SHP77 (cell line): Measurements from ENCODE around the gene ITGA2B.
"Not testable (repeated sequence)": the region's sequence is repeated elsewhere in the genome, so short reads cannot be mapped to it uniquely, and the experiment has no call there.

Experiments
- DNase-seq, 2 experiments: peaks; one replicate each; lab custom pipeline; 2025; lab: John Stamatoyannopoulos, UW

The ITGA2B gene

DNA sequence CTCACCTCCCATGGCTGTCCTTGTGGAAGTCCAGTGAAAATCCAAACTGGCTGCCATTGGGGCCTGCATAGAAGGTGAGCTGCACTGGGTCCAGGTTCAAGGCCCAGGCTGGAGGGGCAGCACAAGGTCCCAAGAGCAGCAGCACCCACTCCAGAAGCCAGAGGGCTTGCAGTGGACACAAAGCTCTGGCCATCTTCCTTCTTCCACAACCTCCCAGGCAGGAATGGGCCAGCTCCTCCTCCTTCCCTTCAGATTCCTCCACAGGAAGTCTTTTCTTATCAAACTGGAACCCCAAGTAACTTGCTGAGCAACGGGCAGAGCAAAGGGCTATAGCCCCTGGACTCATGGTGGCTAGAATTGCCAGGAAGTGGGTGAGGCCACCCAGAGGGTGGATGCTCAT is at the start of gene ITGA2B:
ITGA2B (minus strand) TSS at position 369 of the 400 bp plus-strand sequence; CDS start at position 193, 176 bp downstream.
- no peak for DNase-seq

DNA sequence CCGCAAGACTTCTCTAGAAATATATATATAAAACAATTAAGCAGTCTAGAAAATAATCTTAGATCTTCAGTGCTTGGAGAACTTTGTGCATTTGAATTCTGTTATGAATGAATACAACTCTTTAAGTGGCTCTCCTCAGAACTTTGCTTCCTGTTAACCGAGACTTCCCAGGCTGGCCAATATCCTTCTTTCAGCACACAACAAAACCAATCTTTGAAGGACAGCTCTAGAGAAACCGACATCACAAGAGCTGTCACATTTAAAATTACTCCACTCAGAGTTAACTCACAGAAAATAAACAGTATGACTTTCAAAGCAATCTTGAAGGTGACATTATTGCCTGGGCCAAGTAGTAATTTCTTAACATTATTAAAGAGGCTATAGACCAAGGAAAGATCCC is 49.7 kb upstream of the ITGA2B start:
- no peak for DNase-seq

DNA sequence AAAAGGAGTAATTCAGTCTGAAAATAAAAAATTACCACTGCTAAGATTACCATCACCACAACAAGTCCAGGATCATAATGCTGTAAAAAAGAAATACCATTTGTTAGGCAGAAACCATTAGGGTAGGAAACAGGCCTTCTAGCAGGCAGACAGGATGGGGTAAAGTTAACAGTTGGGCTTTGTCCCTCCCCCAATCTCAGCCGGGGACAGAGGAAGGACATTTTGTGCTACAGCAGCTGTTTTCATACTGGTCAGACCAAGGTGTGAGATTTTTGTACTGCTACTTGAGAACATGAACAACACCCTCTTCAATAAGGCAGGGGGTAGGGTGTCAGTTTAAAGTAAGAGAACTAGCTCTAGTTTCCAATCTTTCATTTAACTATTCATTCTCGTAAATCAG is 49.2 kb upstream of the ITGA2B start:
- no peak for DNase-seq

DNA sequence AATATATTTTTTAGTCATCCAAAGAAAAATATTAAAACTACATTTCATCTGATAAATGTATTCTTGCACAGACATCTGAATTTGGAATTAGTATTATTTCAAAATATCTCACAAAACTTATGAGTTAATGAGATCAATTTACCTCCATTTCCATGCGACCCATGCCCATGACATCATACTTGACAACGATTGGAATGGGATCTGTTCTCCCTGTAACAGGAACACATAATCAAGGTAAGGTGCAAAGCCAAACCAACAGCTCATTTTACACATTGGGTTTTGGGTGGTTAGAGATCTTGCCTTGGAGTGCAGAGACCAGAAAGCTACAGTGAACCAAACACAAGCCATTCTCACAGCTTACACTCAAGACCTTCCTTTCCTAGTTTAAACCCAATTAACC is 46.9 kb upstream of the ITGA2B start:
- DNase-seq = no peak

DNA sequence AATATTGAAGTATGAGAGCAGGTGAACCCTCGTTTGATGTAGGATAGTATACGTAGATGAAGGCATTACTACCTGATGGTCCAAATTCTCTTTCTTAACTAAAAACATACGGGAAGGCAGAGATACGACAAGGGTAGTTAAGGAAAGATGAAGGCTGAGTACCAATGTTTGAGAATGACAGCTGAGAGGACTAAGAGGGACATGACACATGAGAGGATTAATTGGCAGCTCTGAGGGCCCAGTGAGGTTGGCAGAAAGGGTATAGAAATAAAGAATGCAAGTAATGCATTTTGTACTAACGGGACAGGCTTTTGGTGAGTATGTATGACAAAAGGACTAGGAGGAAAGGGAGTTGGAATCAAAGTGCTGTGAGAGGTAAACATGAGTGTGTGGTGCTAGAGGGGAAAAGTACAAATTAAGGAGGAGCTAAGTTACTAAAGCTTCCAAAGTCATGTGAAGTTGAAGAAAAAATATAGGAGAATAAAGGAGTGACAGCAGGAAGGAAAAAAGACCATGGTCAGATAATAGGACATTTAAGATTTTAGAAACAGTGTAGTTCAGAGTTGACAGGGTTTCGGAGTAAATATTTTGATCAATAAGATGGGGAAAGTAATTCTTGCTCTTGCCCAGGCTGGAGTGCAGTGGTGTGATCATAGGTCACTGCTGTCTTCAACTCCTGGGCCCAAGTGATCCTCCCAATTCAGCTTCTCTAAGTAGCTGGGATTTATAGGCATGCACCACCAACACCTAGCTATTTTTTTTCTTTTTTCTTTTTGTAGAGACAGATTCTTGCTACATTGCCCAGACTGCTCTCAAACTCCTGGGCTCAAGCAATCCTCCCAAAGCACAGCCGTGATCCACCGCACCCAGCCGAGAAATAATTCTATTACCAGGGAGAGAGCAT is 43.1 kb upstream of the ITGA2B start:
- no peak for DNase-seq

DNA sequence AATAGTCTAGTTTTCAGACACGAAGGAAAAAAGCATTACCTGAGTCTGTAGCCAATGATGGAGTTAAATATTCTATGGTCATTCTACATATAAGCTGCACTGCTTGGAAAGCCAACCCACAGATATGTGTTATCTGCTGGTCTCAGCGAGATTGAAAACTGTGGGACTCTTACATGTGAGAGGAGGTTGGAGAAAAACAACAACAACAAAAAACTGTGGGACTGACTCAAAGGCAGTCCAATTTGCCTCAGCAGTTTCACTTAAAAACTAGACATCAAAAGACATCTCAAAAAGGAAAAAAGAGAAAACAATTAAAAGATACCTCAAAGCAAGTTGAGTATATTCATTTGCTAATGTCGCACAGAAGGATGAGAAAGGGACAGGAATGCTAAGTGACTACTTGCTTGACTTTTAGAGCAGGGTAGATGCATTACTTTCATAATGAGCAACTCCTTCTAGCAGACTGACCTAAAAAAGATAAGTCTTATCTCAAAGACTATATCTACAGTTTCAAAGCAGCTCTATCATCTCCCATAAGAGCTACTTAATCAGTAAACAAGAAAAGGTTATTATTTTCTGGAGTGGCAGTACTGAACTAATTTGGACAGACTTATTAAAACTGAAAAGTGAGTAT is 35.5 kb upstream of the ITGA2B start:
- no peak for DNase-seq

DNA sequence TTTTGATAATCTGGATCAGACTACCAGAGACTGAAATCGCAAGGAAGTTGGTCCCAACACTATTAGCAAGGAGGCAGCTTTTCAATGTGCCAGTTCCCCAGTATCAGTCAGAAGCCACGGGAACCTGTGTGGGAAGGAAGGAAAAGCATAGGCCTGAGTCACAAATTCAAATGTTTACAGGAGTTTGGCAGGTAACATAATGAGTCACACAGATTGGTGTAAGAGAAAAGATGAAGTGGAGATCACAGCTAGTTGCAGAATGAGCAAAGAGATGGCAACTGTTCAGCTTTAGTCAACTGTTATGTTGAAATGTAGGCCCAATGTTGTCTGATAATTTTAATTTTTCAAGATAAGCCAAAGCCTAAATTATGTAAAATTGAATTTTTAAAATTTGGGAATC is 28.1 kb upstream of the ITGA2B start:
- no peak for DNase-seq

DNA sequence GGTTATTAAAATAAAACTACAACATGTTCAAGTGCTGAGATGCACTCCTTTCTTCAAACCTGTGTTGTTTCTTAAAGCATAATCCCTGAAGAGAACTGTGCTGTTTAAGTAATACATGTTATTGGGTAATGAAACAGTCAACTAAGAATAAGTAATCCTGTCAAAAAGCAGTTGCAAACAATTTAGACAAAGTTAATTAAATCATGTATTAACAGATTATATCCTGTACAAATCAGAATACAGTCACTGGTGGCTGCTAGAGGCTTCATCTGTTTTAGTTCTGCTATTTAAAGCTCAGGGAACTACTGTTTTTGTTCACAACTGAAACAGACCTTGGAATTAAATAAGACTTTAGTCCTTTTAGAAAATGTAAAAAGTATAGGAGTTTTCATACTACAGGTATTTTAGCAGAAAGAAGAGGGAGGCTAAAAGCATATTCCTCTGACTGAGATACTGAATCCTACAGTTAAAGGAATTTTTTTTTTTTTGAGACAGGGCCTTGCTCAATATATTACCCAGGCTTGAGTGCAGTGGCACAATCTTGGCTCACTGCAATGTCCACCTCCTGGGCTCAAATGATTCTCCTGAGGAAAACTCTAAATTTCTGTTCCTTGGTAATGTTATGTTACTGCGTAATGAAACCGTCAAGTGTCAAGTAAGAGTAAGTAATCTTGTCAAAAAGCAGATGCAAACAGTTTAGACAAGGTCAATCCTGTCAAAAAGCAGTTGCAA is 27.3 kb upstream of the ITGA2B start:
- no peak for DNase-seq

DNA sequence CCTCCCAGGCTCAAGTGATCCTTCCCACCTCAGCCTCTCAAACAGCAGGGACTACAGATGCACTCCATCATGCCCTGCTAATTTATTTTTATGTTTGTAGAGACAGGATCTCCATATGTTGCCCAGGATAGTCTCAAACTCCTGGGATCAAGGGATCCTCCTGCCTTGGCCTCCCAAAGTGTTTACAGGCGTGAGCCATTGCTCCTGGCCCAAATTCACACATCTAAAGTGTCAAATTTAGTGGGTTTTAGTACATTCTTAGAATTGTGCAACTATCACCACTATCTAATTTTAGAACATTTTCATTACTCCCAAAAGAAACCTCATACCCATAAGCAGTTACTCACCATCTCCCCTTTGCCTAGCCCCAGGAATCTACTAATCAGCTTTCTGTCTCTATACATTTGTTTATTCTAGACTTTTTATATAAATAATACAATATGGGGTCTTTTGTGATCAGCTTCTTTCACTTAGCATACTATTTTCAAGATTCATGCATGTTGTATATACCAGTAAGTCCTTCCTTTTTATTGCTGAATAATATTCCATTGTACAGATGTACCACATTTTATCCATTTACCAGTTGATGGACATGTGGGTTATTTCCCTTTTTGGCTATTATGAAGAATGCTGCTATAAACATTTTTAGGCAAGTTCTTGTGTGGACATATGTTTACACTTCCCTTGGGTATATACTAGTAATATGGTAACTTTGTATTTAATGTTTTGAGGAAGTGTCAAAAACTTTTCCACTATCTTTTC is 25.1 kb upstream of the ITGA2B start:
- no peak for DNase-seq

DNA sequence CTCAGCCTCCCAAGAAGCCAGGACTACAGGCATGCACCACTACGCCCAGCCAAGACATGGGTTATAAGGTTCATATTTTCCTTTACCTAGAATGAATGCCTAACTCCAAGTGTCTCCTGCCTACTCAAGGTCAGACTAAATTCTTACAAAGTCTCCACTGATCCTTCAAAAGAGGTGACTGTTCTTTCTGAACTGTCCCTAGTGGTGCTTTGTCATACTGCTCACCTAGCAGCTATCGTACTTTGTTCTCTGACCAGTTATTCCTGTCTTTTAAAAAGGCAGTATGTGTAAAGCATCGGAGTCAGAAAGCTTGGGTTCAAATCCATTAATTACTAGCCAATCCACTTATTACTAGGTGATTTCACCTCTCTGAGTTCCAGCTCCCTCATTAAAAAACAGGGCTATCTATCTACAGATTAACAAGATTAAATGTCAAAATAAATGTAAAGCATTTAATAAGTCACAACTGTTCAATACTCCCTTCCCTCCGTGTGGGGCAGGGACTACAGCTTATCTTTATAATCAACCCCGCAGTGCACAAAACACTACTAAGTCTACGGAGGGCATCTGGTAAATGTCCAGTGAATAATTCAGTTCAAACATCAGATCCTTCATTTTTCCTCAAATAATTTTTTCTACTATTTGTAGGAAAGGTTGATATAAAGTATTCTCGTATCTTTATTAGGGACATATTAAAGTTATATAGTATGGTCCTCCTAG is 20.0 kb upstream of the ITGA2B start:
- no peak for DNase-seq

DNA sequence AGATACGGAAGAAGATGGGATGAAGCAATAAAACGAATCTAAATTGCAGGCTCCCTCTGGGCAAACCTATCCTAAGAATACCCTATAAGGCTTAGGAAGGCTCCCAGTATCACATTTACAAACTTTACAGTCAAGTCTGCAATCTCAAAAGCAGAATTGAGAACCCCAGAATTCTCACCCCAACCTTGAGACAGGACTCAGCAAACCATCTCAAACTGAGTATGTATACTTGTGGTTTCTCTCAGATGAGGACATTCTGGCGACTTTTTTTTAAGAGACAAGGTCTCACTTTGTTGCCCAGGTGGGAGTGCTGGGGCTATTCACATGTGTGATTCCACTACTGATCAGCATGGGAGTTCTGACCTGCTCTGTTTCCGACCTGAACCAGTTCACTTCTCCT is 19.3 kb upstream of the ITGA2B start:
- no peak for DNase-seq

DNA sequence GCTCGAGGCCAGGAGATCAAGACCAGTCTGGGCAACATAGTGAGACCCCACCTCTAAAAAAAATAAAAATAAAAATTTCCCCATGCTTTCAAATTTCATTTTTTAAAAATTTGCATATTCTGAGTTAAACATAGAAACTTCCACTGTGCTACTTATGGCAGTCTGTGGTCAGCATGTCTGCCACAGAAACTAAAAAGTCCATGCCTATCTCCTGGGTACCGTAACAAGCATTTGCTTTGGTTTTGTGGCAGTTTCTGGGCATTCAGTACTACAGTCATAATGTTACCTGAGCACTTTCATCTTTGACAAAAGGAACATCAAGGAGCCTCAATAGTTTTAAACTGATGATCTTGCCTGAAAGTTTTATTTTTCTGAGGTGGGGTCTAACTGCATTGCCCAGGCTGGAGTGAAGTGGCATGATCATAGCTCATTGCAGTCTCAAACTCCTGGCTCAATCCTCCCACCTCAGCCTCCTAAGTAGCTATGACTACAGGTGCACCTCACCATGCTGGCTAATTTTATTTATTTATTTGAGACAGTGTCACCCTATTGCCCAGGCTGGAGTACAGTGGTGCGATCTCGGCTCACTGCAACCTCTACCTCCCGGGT is 13.2 kb upstream of the ITGA2B start:
- DNase-seq = no peak

DNA sequence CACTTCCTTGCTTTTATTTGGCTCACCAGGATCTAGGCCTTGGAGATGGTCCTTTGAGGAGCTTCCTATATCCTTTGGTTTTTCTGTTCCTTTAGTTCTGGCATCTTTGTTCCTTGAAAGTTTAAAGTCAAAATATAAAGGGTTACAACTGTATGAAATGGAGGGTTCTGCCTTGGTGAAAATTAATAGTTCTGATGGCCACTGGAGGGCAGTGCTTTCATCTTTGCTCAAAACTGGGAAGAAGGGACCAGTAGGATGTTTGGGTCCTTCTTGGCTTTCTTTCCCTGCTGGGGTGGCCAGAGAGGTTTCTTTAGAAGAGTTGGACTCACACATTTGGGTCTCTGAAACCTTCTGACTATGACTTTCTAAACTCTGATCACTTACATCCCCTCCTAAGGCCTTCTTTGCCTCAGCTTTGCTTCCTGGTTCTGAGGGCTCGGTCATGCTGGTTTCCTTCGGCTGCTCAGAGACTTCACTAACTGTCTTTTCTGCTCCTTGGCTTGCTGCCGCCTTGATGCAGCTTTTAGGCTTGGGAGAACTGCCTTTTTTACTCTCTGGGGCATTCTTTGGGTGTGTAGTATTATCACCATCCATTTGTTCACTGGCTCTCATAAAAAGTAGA is 10.9 kb upstream of the ITGA2B start:
- peak in 1 of 2 experiments; percentile 13 for DNase-seq

DNA sequence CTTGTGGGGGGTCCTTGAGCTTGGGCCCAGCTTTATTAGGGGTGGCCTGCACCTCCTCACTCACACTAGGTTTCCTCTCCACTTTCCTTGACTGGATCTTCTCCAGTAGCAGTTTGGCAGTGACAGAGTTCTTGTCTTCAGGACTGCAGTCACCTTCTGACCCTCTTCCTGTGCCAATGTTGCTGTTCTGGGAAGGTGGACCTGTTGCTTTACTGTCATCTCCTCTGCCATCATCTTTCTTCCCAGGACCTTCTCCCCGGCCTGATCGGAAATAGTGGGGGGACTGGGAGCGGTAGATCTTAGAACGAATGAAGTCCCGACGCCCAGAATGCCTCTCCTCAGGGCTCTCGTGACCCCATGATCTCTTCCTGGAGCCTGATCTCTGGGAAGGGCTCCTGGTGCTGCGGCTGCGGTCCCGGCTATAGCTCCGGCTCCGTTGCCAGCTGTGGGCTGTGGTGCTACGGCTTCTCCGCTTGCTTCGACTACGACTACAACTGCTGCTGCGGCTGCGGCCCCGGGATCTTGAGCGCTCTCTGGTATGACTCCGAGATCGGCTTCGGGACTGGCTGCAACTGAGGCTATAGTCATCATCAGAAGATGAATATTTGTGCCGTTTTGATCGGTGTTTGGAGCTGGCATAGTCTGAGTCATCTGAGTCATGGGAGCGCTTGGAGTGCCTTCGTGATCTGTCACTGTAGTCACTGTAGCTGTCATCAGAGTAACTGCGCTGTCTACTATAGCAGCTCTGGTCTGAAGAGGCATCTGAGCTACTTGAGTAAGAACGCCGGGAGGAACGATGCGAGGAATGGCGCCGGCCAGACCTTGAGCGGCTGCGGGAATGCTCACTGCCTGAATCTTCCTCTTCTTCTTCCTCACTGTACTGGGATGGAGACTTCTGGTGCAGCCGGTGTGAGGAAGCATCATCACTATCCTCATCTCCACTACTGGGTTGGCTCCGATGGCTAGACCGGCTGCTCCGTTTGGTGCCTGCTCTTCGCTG is 9.5 kb upstream of the ITGA2B start:
- DNase-seq = no peak

DNA sequence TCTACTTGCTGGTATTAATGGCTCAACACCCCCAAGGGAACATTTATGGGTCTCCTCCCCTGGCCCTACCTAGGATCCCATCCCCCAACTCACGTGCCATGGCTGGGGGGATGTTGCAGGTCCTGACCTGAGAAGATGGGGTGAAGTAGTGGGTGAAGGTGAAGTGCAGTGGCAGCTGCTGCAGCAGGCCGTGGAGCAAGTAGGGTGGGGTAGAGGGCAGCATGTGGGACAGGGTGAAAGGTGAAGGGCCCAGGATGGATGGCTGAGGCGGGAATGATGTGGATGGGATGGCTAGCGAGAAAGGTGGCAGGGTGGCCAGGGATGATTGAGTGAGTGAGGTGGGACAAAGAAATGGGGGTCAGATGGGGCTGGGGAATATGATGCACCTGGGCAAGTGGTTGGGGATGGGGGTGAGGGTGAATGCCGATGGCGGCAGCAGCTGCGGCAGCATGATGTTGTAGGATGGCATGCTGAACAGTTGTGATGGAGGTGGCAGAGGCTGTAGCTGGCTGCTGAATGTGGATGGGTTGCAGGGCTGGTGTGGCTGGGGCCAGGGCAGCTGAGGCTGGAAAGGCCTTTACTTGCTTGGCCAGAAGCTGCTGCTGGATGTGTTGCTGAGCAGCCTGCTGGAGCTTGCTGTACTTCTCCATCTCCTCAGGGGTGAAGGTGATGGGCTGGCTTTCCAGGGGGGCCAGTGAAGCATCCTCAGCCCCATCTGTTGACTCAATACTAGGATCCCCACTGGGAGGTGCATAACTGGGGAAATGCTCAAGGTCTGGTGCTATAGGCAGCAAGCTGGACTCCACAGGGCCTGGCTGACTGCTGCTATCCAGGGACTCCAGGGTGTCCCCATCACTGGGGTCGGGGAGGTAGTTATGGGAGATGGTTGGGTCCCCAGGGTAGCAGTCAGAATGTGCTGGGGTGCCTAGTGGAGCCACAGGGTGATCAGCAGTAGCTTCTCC is 8.3 kb upstream of the ITGA2B start:
- no peak for DNase-seq

DNA sequence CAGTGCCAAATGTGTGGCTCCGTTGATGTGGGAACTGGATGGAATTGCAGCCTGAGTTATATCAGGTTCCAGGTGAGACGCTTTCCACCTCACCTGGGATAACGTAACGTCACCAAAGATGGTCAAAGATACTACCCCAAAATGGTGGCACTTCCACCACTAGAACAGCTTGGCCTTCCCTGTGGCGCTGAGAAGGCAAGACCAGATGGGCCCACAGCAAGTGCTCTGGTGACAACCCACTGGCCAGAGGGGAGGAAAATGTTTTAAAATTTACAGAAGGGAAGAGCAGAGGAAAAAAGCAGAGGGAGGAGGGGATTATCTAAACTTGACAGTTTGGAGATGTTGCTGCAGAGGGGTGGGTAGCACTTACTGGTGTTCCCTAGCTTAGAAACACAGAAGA is 7.5 kb upstream of the ITGA2B start:
- no peak for DNase-seq

DNA sequence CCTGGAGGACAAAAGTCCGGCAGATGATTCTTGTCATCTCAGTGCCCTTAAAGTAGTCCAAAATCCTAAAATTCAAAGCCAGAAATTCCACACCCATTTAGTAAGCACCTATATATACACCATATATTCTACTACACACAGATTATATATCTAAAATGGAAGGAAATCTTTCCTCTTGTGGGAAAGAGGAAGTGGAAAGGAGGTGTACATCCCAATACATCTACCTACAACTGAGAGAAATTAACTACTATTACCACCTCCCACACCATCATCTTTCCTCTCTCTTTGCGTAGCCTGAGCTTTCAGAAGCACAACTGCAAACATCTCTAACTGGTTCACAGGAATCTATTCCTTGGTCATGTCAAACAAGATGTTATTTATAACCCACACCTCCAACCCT is 5.4 kb upstream of the ITGA2B start:
- no peak for DNase-seq

DNA sequence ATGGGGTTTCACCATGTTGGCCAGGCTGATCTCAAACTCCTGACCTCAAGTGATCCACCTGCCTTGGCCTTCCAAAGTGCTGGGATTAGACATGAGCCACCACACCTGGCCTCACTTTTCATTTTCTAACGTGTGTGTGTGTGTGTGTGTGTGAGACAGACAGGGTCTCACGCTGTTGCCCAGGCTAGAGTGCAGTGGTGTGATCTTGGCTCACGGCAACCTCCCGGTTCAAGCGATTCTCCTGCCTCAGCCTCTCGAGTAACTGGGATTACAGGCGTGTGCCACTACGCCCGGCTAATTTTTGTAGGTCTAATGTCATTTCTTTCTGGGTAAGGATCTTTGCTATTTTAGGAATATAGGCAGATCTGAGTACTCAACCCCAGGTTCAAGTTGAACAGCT is 4.7 kb upstream of the ITGA2B start:
- not testable (repeated sequence) for DNase-seq
